Testis (tissue), 2 donors: ENCODE results near the gene PKHD1.

Experiments
- CTCF ChIP-seq, 3 experiments: fragments of 450-650 bp in 2 of 3; fragments of 200-600 bp in 1 of 3; sonication (generic) in 1 of 3; IDR thresholded peaks; one replicate each; pipeline ENCODE4 v1.5.1; 2016 to 2019; ENCODE audit warnings: antibody characterized with exemption in 3 of 3, mild to moderate bottlenecking in 2 of 3, moderate library complexity in 1 of 3
- POLR2A ChIP-seq: fragments of 450-650 bp; IDR thresholded peaks from one replicate; pipeline ENCODE4 v1.6.1; 2017; ENCODE audit warnings: antibody characterized with exemption, mild to moderate bottlenecking, moderate library complexity

- no peak for TF ChIP-seq POLR2A
- TF ChIP-seq CTCF (IDR thresholded peaks at IDR 0.05), result no peak
These were observed 268.8 kb downstream of the PKHD1 start for GRCh38 chr6:51818520-51819022.
